Heart right ventricle (tissue), 16 donors: ENCODE results near the gene CBARP. TPM values are rescaled to one million over a fixed set of nuclear protein-coding genes. Genes with fewer than 3 reads are reported as not detected.

Source experiments
- ATAC-seq, 8 donors: fragments of 200-7000 bp; cut with Tn5 transposase; one replicate each; pipeline ENCODE4 v1.9.1; 2020; ENCODE audit warnings: mild to moderate bottlenecking in 8 of 8, moderate library complexity in 8 of 8, moderate number of reproducible peaks in 1 of 8
- DNase-seq, 2 donors: peaks; one replicate each; pipeline ENCODE4 v3.0.0-alpha.2; 2020
- H3K27ac ChIP-seq, 10 donors: fragments of 200-600 bp; sonication (generic) in 2 of 10; one replicate each; pipeline versions ENCODE4 v1.5.0 to v1.8.0; 2020 to 2022; ENCODE audit warnings: mild to moderate bottlenecking in 3 of 10
- H3K27me3 ChIP-seq, 7 donors: fragments of 200-600 bp; one replicate each; pipeline ENCODE4 v1.8.0; 2021 to 2022; ENCODE audit warnings: mild to moderate bottlenecking in 2 of 7
- H3K36me3 ChIP-seq, 9 donors: fragments of 200-600 bp; sonication (generic) in 1 of 9; one replicate each; pipeline versions ENCODE4 v1.5.0 to v1.8.0; 2020 to 2022; ENCODE audit warnings: mild to moderate bottlenecking in 2 of 9
- H3K4me1 ChIP-seq, 9 donors: fragments of 200-600 bp; sonication (generic) in 1 of 9; one replicate each; pipeline versions ENCODE4 v1.5.0 to v1.8.0; 2020 to 2022; ENCODE audit warnings: mild to moderate bottlenecking in 4 of 9
- H3K4me3 ChIP-seq, 10 donors: fragments of 200-600 bp; sonication (generic) in 2 of 10; one replicate each; pipeline versions ENCODE4 v1.5.0 to v1.8.0; 2020 to 2022; ENCODE audit warnings: mild to moderate bottlenecking in 7 of 10, moderate library complexity in 2 of 10
- H3K9me3 ChIP-seq, 11 donors: fragments of 200-600 bp in 10 of 11; sonication (generic) in 2 of 11; one replicate each; pipeline versions ENCODE4 v1.5.0 to v1.8.0; 2013 to 2022; ENCODE audit warnings: mild to moderate bottlenecking in 2 of 11, control low read depth in 1 of 11, moderate library complexity in 1 of 11
- WGBS, 2 donors: extraction: QIAGEN DNeasy Blood & Tissue Kit; methylation state at CpG; one replicate each; pipeline ENCODE4 v1.1.7; 2013; ENCODE audit warnings: inconsistent platforms in 1 of 2; 5-methylcytosine and 5-hydroxymethylcytosine counted together
- intact Hi-C, 10 donors: fragments of 100-400 bp; cut with DNase I; formaldehyde crosslinking; loops; one replicate each; pipeline versions ENCODE4 v1.11.1 to v1.14.2; 2022
- polyA plus RNA-seq, 2 donors: library from polyadenylated mRNA; stranded (reverse); fragments of 200-250 nt; gene quantifications; one replicate each; pipeline ENCODE4 v1.2.3, GENCODE V29; 2013
- total RNA-seq, 10 donors: library from RNA; stranded (reverse); fragmentation: NEBNext Ultra II Directional in 3 of 10; extraction: Animal tissue kit (Norgen Biotek cat#: 25700) in 3 of 10; gene quantifications; one replicate each; pipeline versions ENCODE4 v1.2.1 to v1.2.4, GENCODE V29; 2021 to 2023
- TF ChIP-seq, protein P1 (sequence below), 9 donors: fragments of 200-600 bp; sonication (generic) in 2 of 9; IDR thresholded peaks; one replicate each; pipeline versions ENCODE4 v1.5.0 to v1.8.0; 2021 to 2022; ENCODE audit warnings: antibody characterized with exemption in 9 of 9, mild to moderate bottlenecking in 5 of 9, moderate library complexity in 1 of 9
- donor health status: Arrhythmogenic right ventricular cardiomyopathy.
- donor health status: ischemic (EF 13 %, LVEDD 7.1; RV severe dilation, severe dysfunction).
- donor health status: healthy with polysubstance abuse.
- donor health status: DM: no; HTN: yes; CAD: no.
- donor health status: DM: no; HTN: no; CAD: no.
- donor health status: ischemic (EF 25% LVEDD 6.9; RV normal size, moderate dysfunction).
- donor health status: ischemic (EF 25% LVEDD 5.7; RV mildly dilated, moderate dysfunction).
- donor health status: healthy.
- donor health status: DM: yes; HTN: yes; CAD: no.
- donor health status: Ischemic cardiomyopathy.
- donor health status: ischemic (EF 35%, LVEDD 5.7; RV mildly dilated, moderate dysfunction).
- donor health status: nonischemic (EF 11% LVEDD 7.7; RV severe dilation, severe dysfunction).
- donor health status: DM: yes; HTN: yes; CAD: no.
- donor health status: PGD.
- donor health status: ischemic (EF 29% LVEDD 5.4; RV normal size, mild dysfunction).
- donor health status: nonischemic (EF 23%, LVEDD 6.1; RV moderate dilation, normal function).

Gene CBARP
- total and polyA plus RNA-seq, 12 donors: 0.73 to 2.2 (median 1.3) TPM

DNA sequence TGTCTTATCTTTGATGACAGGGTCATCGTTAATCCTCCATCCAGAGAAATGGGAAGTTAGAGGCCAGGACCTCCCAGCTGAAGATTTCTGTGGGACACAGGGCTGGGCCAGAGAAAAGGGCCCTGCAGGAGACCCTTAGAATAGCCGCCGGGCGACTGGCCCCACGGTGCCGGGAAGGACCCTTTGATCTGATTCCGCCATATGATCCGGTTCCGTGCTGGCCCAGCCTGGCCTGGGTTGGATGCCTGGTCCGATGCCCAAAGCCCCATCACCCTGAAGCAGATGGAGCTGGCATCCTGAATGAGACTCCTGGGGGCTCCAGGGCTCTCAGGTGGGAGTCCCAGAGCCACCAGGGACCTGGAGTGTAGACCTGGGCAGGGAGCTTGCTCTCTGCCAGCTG, 38.3 kb downstream of the CBARP start:
- TF ChIP-seq, protein P1, sequence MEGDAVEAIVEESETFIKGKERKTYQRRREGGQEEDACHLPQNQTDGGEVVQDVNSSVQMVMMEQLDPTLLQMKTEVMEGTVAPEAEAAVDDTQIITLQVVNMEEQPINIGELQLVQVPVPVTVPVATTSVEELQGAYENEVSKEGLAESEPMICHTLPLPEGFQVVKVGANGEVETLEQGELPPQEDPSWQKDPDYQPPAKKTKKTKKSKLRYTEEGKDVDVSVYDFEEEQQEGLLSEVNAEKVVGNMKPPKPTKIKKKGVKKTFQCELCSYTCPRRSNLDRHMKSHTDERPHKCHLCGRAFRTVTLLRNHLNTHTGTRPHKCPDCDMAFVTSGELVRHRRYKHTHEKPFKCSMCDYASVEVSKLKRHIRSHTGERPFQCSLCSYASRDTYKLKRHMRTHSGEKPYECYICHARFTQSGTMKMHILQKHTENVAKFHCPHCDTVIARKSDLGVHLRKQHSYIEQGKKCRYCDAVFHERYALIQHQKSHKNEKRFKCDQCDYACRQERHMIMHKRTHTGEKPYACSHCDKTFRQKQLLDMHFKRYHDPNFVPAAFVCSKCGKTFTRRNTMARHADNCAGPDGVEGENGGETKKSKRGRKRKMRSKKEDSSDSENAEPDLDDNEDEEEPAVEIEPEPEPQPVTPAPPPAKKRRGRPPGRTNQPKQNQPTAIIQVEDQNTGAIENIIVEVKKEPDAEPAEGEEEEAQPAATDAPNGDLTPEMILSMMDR (IDR thresholded peaks at IDR 0.05): no peak
- DNase-seq (no peak), ATAC-seq (no peak)
- intact Hi-C loops: no loop called here
- Histone ChIP-seq H3K27ac (no peak overlapping the region), H3K27me3 (no peaks in the 10 kb centered on the region), H3K9me3 (no peaks in the 10 kb centered on the region), H3K36me3 (no peaks in the 10 kb centered on the region), H3K4me1 (peaks cover 0 to 18% (median 0%) of the 10 kb centered on the region in 9 donors), H3K4me3 (no peak overlapping the region)
- 88 to 95% methylated on average over 10 of the region's 10 CpGs for WGBS, 2 donors

- no peak overlapping the region for H3K4me3 ChIP-seq
- 73 to 78% methylated on average over 9 of the region's 9 CpGs for WGBS, 2 donors
- no peak overlapping the region for H3K27ac ChIP-seq
- no peaks in the 10 kb centered on the region for H3K9me3 ChIP-seq
- TF ChIP-seq, protein P1 (IDR thresholded peaks at IDR 0.05): no peak
- ATAC-seq (no peak), DNase-seq (no peak)
- H3K36me3 ChIP-seq: no peaks in the 10 kb centered on the region
- no peaks in the 10 kb centered on the region for H3K27me3 ChIP-seq
- H3K4me1 ChIP-seq: peaks cover 0 to 8% (median 0%) of the 10 kb centered on the region in 9 donors
- intact Hi-C loops: no loop called here
These were observed 48.4 kb downstream of the CBARP start for GRCh38 chr19:1189419-1189818.

DNA sequence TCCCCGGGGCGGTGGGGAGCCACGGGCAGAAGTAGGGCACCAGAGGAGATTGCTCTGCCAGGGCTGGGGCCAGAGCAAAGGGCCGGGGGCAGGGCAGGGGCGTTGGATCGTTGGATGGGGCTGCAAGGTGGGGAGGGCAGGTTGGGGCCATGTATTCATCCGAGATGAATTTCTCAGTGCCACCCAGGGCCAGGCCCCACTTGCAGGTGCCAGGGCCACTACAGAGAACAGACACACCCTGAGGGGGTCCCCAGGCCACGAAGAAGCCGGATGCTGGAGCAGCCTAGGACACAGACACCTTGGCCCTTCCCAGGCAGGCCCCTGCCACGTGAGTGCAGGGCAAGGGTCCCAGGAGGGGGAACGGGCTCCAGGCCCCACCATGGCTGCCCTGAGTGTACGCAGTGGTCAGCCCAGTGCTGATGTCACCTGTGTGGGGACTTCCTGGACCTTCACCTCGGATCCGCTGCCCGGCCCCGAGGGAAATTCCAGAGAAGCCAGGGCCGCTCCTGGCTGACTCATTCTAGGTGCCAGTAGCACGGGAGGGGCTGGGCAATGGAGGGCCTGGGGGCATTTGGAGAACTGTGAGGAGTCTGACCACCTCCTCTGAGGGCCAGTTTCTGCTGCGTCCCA, 54.1 kb downstream of the CBARP start:
- H3K9me3 ChIP-seq: no peaks in the 10 kb centered on the region

GRCh38 chr19:1182727-1183126, 55.1 kb downstream of the CBARP start:
- TF ChIP-seq, protein P1 (IDR thresholded peaks at IDR 0.05): no peak
- WGBS, 2 donors: 93 to 94% methylated on average over 11 of the region's 11 CpGs
- no peaks in the 10 kb centered on the region for H3K9me3 ChIP-seq
- peaks cover 0 to 27% (median 5%) of the 10 kb centered on the region in 9 donors for H3K4me1 ChIP-seq
- H3K4me3 ChIP-seq: no peak overlapping the region
- peaks cover 0 to 4% (median 0%) of the 10 kb centered on the region in 7 donors for H3K27me3 ChIP-seq
- no peak overlapping the region for H3K27ac ChIP-seq
- intact Hi-C loops: loop anchor here in 1 of 10 donors (5.0 kb wide), 1 partner anchor 60 kb away; no protein-coding TSS in a partner anchor
- no peaks in the 10 kb centered on the region for H3K36me3 ChIP-seq
- ATAC-seq (no peak), DNase-seq (no peak)

More for the DNA sequence above, 54.1 kb downstream of the CBARP start:
- Histone ChIP-seq H3K4me3 (no peak overlapping the region), H3K27ac (no peak overlapping the region), H3K4me1 (peaks cover 0 to 21% (median 5%) of the 10 kb centered on the region in 9 donors), H3K27me3 (peaks cover 0 to 4% (median 0%) of the 10 kb centered on the region in 7 donors), H3K36me3 (no peaks in the 10 kb centered on the region)
- no peak for ATAC-seq
- no peak for DNase-seq
- intact Hi-C loops: loop anchor here in 1 of 10 donors (5.0 kb wide), 1 partner anchor 61 kb away; no protein-coding TSS in a partner anchor
- TF ChIP-seq, protein P1 (IDR thresholded peaks at IDR 0.05): no peak
- WGBS, 2 donors: 85 to 87% methylated on average over 19 of the region's 19 CpGs
